Panc1 (cell line): ENCODE measurements around the gene HOPX. TPM values are rescaled to one million over a fixed set of nuclear protein-coding genes. Genes with fewer than 3 reads are reported as not detected.

ENCODE experiments used
- ATAC-seq: fragments of 200-7000 bp; cut with Tn5 transposase; 2 replicates; pipeline ENCODE4 v1.9.1; 2020; ENCODE audit warnings: mild to moderate bottlenecking, moderate library complexity
- BruUV-seq: library from RNA; stranded (reverse); fragments of 400-500 nt; replicated peaks from 2 replicates; lab custom pipeline; 2021; lab: Mats Ljungman, UMichigan
- CTCF ChIA-PET: fragments of 300-600 bp; sonication (Branson Sonifier 250); formaldehyde crosslinking; loops from one replicate; lab custom pipeline; 2022; ENCODE audit warnings: antibody characterized with exemption; lab: Charles Lee
- POLR2A ChIA-PET: fragments of 300-600 bp; sonication (Branson Sonifier 250); formaldehyde crosslinking; loops from one replicate; lab custom pipeline; 2022; ENCODE audit warnings: antibody characterized with exemption; lab: Charles Lee
- DNase-seq: peaks from one replicate; pipeline ENCODE4 v3.0.0-alpha.2; 2010; ENCODE audit warnings: low read depth, low spot score
- H3K27ac ChIP-seq: 2 replicates; pipeline ENCODE4 v1.5.1; 2011; ENCODE audit warnings: mild to moderate bottlenecking, low read length, inconsistent platforms
- H3K27me3 ChIP-seq: fragments of 200-500 bp; sonication (Bioruptor generic); 2 replicates; pipeline ENCODE4 v1.6.0; 2014; ENCODE audit warnings: low read length, inconsistent platforms; ENCODE audit not compliant: control insufficient read depth, insufficient read depth
- H3K36me3 ChIP-seq: fragments of 200-500 bp; sonication (Bioruptor generic); 2 replicates; pipeline ENCODE4 v1.5.1; 2014; ENCODE audit warnings: inconsistent platforms, mild to moderate bottlenecking, low read length, moderate library complexity; ENCODE audit not compliant: control insufficient read depth, insufficient read depth
- H3K4me1 ChIP-seq: 2 replicates; pipeline ENCODE4 v1.5.1; 2011; ENCODE audit warnings: inconsistent platforms, mild to moderate bottlenecking, low read length, moderate library complexity; ENCODE audit not compliant: control insufficient read depth, insufficient read depth
- H3K4me3 ChIP-seq, 2 experiments: 2 replicates each; pipeline ENCODE4 v1.5.1; 2011 to 2012; ENCODE audit warnings: low read depth in 2 of 2, low read length in 2 of 2, mild to moderate bottlenecking in 2 of 2, inconsistent platforms in 1 of 2, moderate library complexity in 1 of 2
- H3K9me3 ChIP-seq: fragments of 200-500 bp; sonication (Bioruptor generic); 2 replicates; pipeline ENCODE4 v1.5.1; 2014; ENCODE audit warnings: low read depth, mild to moderate bottlenecking, inconsistent platforms, low read length, moderate library complexity; ENCODE audit not compliant: control insufficient read depth, insufficient read depth
- CTCF ChIP-seq: fragments of 450-650 bp; IDR thresholded peaks from 2 replicates; pipeline ENCODE4 v1.5.1; 2017; ENCODE audit warnings: mild to moderate bottlenecking
- POLR2AphosphoS5 ChIP-seq: IDR thresholded peaks from 2 replicates; pipeline ENCODE4 v1.6.1; 2012; ENCODE audit warnings: mild to moderate bottlenecking, low read depth, low read length, moderate library complexity
- REST ChIP-seq, 2 experiments: IDR thresholded peaks; 2 replicates each; pipeline ENCODE4 v1.6.1; 2011 to 2012; ENCODE audit warnings: low read depth in 2 of 2, control low read depth in 1 of 2, low read length in 1 of 2, mild to moderate bottlenecking in 1 of 2, moderate library complexity in 1 of 2; ENCODE audit not compliant: insufficient read depth in 1 of 2
- SIN3A ChIP-seq: IDR thresholded peaks from 2 replicates; pipeline ENCODE4 v1.6.1; 2012; ENCODE audit warnings: low read depth, mild to moderate bottlenecking, low read length, moderate library complexity, borderline replicate concordance; ENCODE audit not compliant: insufficient read depth
- TCF7L2 ChIP-seq: IDR thresholded peaks from 2 replicates; pipeline ENCODE4 v1.6.1; 2011; ENCODE audit warnings: mild to moderate bottlenecking, low read depth, low read length, inconsistent platforms
- in situ Hi-C: cut with HindIII; loops from 2 replicates; pipeline ENCODE4 v1.10.0; 2016; ENCODE audit warnings: low sequenced_read_pairs, low pct_unique_long_range_greater_than_20kb
- intact Hi-C: fragments of 100-400 bp; cut with micrococcal nuclease; formaldehyde crosslinking; loops from one replicate; pipeline ENCODE4 v1.10.0; 2022; ENCODE audit not compliant: unreplicated experiment
- total RNA-seq: library from RNA; stranded (reverse); gene quantifications from one replicate; pipeline ENCODE4 v1.2.1, GENCODE V29; 2021; ENCODE audit not compliant: unreplicated experiment

Gene HOPX
- total RNA-seq, 1 experiment from 2014 or later, result not detected

GRCh38 chr4:56658528-56658927 is 22.6 kb downstream of the HOPX start:
- DNase-seq, result no peak
- in situ Hi-C loops, result no loop called here

GRCh38 chr4:56657818-56658217 is 23.3 kb downstream of the HOPX start:
- POLR2A ChIA-PET, result no interaction called here
- CTCF ChIA-PET, result no interaction called here
- intact Hi-C loops, result no loop called here

More at GRCh38 chr4:56658528-56658927, 22.6 kb downstream of the HOPX start:
- H3K27me3 ChIP-seq, result peaks cover 22% of the 10 kb centered on the region
- H3K27ac ChIP-seq, result no peak overlapping the region
- CTCF ChIA-PET, result no interaction called here
- TF ChIP-seq REST (IDR thresholded peaks at IDR 0.05; ENCODE audit: insufficient read depth in 1 of 2, low read depth in 2 of 2, low read length in 1 of 2) (no peak), TCF7L2 (no peak), POLR2AphosphoS5 (no peak), SIN3A (no peak), CTCF (no peak)
- POLR2A ChIA-PET, result no interaction called here
- intact Hi-C loops, result no loop called here
- no peaks in the 10 kb centered on the region for H3K9me3 ChIP-seq
- BruUV-seq, result no TSS peak
- H3K4me1 ChIP-seq, result no peaks in the 10 kb centered on the region
- no peak for ATAC-seq
- H3K36me3 ChIP-seq, result no peaks in the 10 kb centered on the region
- no peak overlapping the region for H3K4me3 ChIP-seq

GRCh38 chr4:56657128-56657527 is 24.0 kb downstream of the HOPX start:
- CTCF ChIA-PET, result no interaction called here
- Histone ChIP-seq H3K27me3 (peaks cover 22% of the 10 kb centered on the region), H3K4me1 (no peaks in the 10 kb centered on the region), H3K4me3 (no peak overlapping the region), H3K36me3 (no peaks in the 10 kb centered on the region), H3K9me3 (no peaks in the 10 kb centered on the region), H3K27ac (no peak overlapping the region)
- intact Hi-C loops, result no loop called here
- DNase-seq (no peak), ATAC-seq (no peak)
- BruUV-seq, result no TSS peak
- no peak for TF ChIP-seq SIN3A
- TF ChIP-seq POLR2AphosphoS5, result no peak
- TF ChIP-seq CTCF, result no peak
- TF ChIP-seq TCF7L2, result no peak
- TF ChIP-seq REST (IDR thresholded peaks at IDR 0.05; ENCODE audit: insufficient read depth in 1 of 2, low read depth in 2 of 2, low read length in 1 of 2), result no peak
- in situ Hi-C loops, result no loop called here
- POLR2A ChIA-PET, result no interaction called here

More at GRCh38 chr4:56657818-56658217, 23.3 kb downstream of the HOPX start:
- Histone ChIP-seq H3K36me3 (no peaks in the 10 kb centered on the region), H3K4me3 (no peak overlapping the region), H3K9me3 (no peaks in the 10 kb centered on the region), H3K27ac (no peak overlapping the region), H3K4me1 (no peaks in the 10 kb centered on the region), H3K27me3 (peaks cover 22% of the 10 kb centered on the region)
- DNase-seq (no peak), ATAC-seq (no peak)
- no TSS peak for BruUV-seq
- in situ Hi-C loops, result no loop called here
- TF ChIP-seq SIN3A (no peak), POLR2AphosphoS5 (no peak), TCF7L2 (no peak)
